ENCODE results near the gene NOTUM.
A peak's percentile ranks its signal among the peaks of the same experiment; 100 is the strongest.

NOTUM gene

GRCh38 chr17:81976332-81977210 is 15.6 kb upstream of the NOTUM start:
- peak overlapping the region; percentile 81 for H3K27ac ChIP-seq (ENCODE audit: extremely low read depth, low read depth, low read length)
- ChIA-PET POLR2A (interaction anchor here (0.6 to 1.0 kb wide), 5 partner anchors 8 to 82 kb away, joined by 3 to 9 read pairs (median 4); partner anchors contain the start of gene DCXR), CTCF (interaction anchor here (0.5 to 1.6 kb wide), 5 partner anchors 12 to 731 kb away, joined by 3 to 9 read pairs (median 4); no protein-coding TSS in a partner anchor)
- no peaks in the 10 kb centered on the region for H3K9me3 ChIP-seq (ENCODE audit: control insufficient read depth, insufficient read depth, low read depth, low read length)
- peaks cover 5% of the 10 kb centered on the region for H3K4me1 ChIP-seq (ENCODE audit: control insufficient read depth, insufficient read depth, low read length)
- TF ChIP-seq SP2 (tag by site-specific recombination; IDR thresholded peaks at IDR 0.05) (peak; percentile 37; the same call in 1 of the 2 replicates), ZNF274 (IDR thresholded peaks at IDR 0.05; ENCODE audit: low read length) (no peak), ZNF274 (tag by site-specific recombination; IDR thresholded peaks at IDR 0.05; ENCODE audit: borderline replicate concordance) (no peak), ZNF777 (tag by site-specific recombination; IDR thresholded peaks at IDR 0.05; ENCODE audit: borderline replicate concordance) (peak; percentile 52; the same call in 1 of the 2 replicates), ZNF335 (tag by site-specific recombination; conservative IDR thresholded peaks at IDR 0.05) (peak; percentile 90), ZFP41 (tag by site-specific recombination; IDR thresholded peaks at IDR 0.05; ENCODE audit: borderline replicate concordance) (no peak), ZNF600 (tag by site-specific recombination; IDR thresholded peaks at IDR 0.05) (0 out of 2 replicates have a peak, but pooled peaks have one; percentile 10), ZBTB48 (tag by site-specific recombination; IDR thresholded peaks at IDR 0.05) (peak; percentile 98), ZNF202 (tag by site-specific recombination; IDR thresholded peaks at IDR 0.05; ENCODE audit: borderline replicate concordance) (no peak), ZNF18 (tag by site-specific recombination; IDR thresholded peaks at IDR 0.05) (no peak)
- peak overlapping the region; percentile 67 for H3K4me3 ChIP-seq (ENCODE audit: low read depth, low read length)
- peaks cover 0 to 15% of the 10 kb centered on the region in 2 experiments; a peak in 2 of 3 replicates for H3K36me3 ChIP-seq (ENCODE audit: control insufficient read depth in 2 of 2, insufficient read depth in 1 of 2, low read length in 2 of 2)

- ChIA-PET POLR2A (interaction anchor here (0.6 kb wide), 1 partner anchor 43 kb away, joined by 3 read pairs; no protein-coding TSS in a partner anchor), CTCF (interaction anchor here (0.6 to 1.9 kb wide), 2 partner anchors 14 to 92 kb away, joined by 3 to 5 read pairs; no protein-coding TSS in a partner anchor)
- H3K27ac ChIP-seq (ENCODE audit: extremely low read depth, low read depth, low read length), result no peak overlapping the region
- H3K36me3 ChIP-seq (ENCODE audit: control insufficient read depth in 2 of 2, insufficient read depth in 1 of 2, low read length in 2 of 2), result no peaks in the 10 kb centered on the region
- no peaks in the 10 kb centered on the region for H3K9me3 ChIP-seq (ENCODE audit: control insufficient read depth, insufficient read depth, low read depth, low read length)
- H3K4me3 ChIP-seq (ENCODE audit: low read depth, low read length), result no peak overlapping the region
- no peaks in the 10 kb centered on the region for H3K4me1 ChIP-seq (ENCODE audit: control insufficient read depth, insufficient read depth, low read length)
- TF ChIP-seq YY1 (tag by site-specific recombination; IDR thresholded peaks at IDR 0.05) (no peak), ZNF280D (tag by site-specific recombination; IDR thresholded peaks at IDR 0.05) (peak; percentile 90), KLF8 (tag by site-specific recombination; IDR thresholded peaks at IDR 0.05) (peak; percentile 60), ZNF433 (tag by site-specific recombination; IDR thresholded peaks at IDR 0.05; ENCODE audit: low read depth) (no peak), EGR2 (tag by site-specific recombination; IDR thresholded peaks at IDR 0.05; ENCODE audit: low read depth) (no peak), SETDB1 (IDR thresholded peaks at IDR 0.05; ENCODE audit: insufficient read length, low read length) (peak; percentile 92), ZFP69B (tag by site-specific recombination; IDR thresholded peaks at IDR 0.05) (0 out of 2 replicates have a peak, but pooled peaks have one; percentile 23), SP7 (tag by site-specific recombination; IDR thresholded peaks at IDR 0.05) (no peak), ZNF639 (tag by site-specific recombination; IDR thresholded peaks at IDR 0.05) (0 out of 2 replicates have a peak, but pooled peaks have one; percentile 46), TCF7L2 (IDR thresholded peaks at IDR 0.05; ENCODE audit: borderline replicate concordance, low read depth, low read length) (no peak), ZNF362 (tag by site-specific recombination; IDR thresholded peaks at IDR 0.05) (no peak)
These were observed 12.4 kb upstream of the NOTUM start for GRCh38 chr17:81973432-81973831.

All from HEK293 (cell line).